OCI-LY1 (cell line): Measurements from ENCODE around the gene TEP1.

Source experiments
- H2AFZ ChIP-seq: fragments of 200-600 bp; sonication (generic), shearing (Covaris generic); 2 replicates; pipeline ENCODE4 v1.6.0; 2014; ENCODE audit warnings: antibody characterized with exemption, mild to moderate bottlenecking, low read length
- H3F3A ChIP-seq: fragments of 200-600 bp; sonication (generic), shearing (Covaris generic); 2 replicates; pipeline ENCODE4 v1.6.0; 2014; ENCODE audit warnings: mild to moderate bottlenecking, antibody characterized with exemption, low read length, moderate library complexity; ENCODE audit not compliant: insufficient read depth
- H3K27ac ChIP-seq: fragments of 200-600 bp; sonication (generic); 2 replicates; pipeline ENCODE4 v1.5.1; 2014; ENCODE audit warnings: low read length, mixed run types, mild to moderate bottlenecking, low read depth; ENCODE audit not compliant: poor library complexity, severe bottlenecking
- H3K27me3 ChIP-seq: fragments of 200-600 bp; sonication (generic); 2 replicates; pipeline ENCODE4 v1.6.0; 2014; ENCODE audit warnings: antibody characterized with exemption, mild to moderate bottlenecking, low read length, moderate library complexity; ENCODE audit not compliant: insufficient read depth
- H3K36me3 ChIP-seq: fragments of 200-600 bp; sonication (generic); 2 replicates; pipeline ENCODE4 v1.6.1; 2014; ENCODE audit warnings: mild to moderate bottlenecking, antibody characterized with exemption, low read length, moderate library complexity, mixed read lengths; ENCODE audit not compliant: insufficient read depth
- H3K4me1 ChIP-seq: fragments of 200-600 bp; sonication (generic); 2 replicates; pipeline ENCODE4 v1.5.1; 2014; ENCODE audit warnings: mild to moderate bottlenecking, low read length, moderate library complexity; ENCODE audit not compliant: insufficient read depth, severe bottlenecking
- H3K4me2 ChIP-seq: fragments of 200-600 bp; sonication (generic), shearing (Covaris generic); 2 replicates; pipeline ENCODE4 v1.6.1; 2014; ENCODE audit warnings: low read length
- H3K4me3 ChIP-seq: fragments of 200-600 bp; sonication (generic); 2 replicates; pipeline ENCODE4 v1.5.1; 2014; ENCODE audit warnings: low read length, low read depth, mild to moderate bottlenecking, mixed read lengths; ENCODE audit not compliant: poor library complexity, severe bottlenecking
- H3K79me2 ChIP-seq: fragments of 200-600 bp; shearing (Covaris generic); 2 replicates; pipeline ENCODE4 v1.6.1; 2016; ENCODE audit warnings: mixed run types, low read length, mixed read lengths; ENCODE audit not compliant: insufficient read depth
- H3K9ac ChIP-seq: fragments of 200-600 bp; sonication (generic), shearing (Covaris generic); 2 replicates; pipeline ENCODE4 v1.6.1; 2014; ENCODE audit warnings: mild to moderate bottlenecking, low read length, mixed read lengths
- H3K9me2 ChIP-seq: fragments of 200-600 bp; sonication (generic), shearing (Covaris generic); 2 replicates; pipeline ENCODE4 v1.6.1; 2014; ENCODE audit warnings: low read depth, mild to moderate bottlenecking, low read length, mixed read lengths
- H3K9me3 ChIP-seq: fragments of 200-600 bp; shearing (Covaris generic); 2 replicates; pipeline ENCODE4 v1.6.1; 2014; ENCODE audit warnings: low read length, mixed read lengths
- H4K20me1 ChIP-seq: fragments of 200-600 bp; sonication (generic), shearing (Covaris generic); 2 replicates; pipeline ENCODE4 v1.6.0; 2016; ENCODE audit warnings: mild to moderate bottlenecking, low read length; ENCODE audit not compliant: insufficient read depth
- CTCF ChIP-seq: fragments of 200-600 bp; sonication (generic), shearing (Covaris generic); IDR thresholded peaks from 2 replicates; pipeline ENCODE4 v1.5.1; 2017; ENCODE audit warnings: mild to moderate bottlenecking, antibody characterized with exemption, low read length, moderate library complexity, mixed read lengths
- EZH2 ChIP-seq: fragments of 200-600 bp; sonication (generic), shearing (Covaris generic); IDR thresholded peaks from 2 replicates; pipeline ENCODE4 v1.8.0; 2017; ENCODE audit warnings: borderline replicate concordance, mixed run types, mild to moderate bottlenecking, antibody characterized with exemption, low read length, moderate library complexity, mixed read lengths

TEP1 gene

GRCh38 chr14:20428010-20428365 is 14.7 kb upstream of the TEP1 start:
- Histone ChIP-seq H3K9me2 (no peaks in the 10 kb centered on the region), H3K9me3 (no peaks in the 10 kb centered on the region), H4K20me1 (no peaks in the 10 kb centered on the region), H3F3A (no peaks in the 10 kb centered on the region), H2AFZ (no peak overlapping the region), H3K27ac (no peak overlapping the region), H3K4me3 (no peak overlapping the region), H3K36me3 (no peaks in the 10 kb centered on the region), H3K4me1 (peaks cover 14% of the 10 kb centered on the region), H3K27me3 (no peaks in the 10 kb centered on the region), H3K9ac (peak overlapping the region; percentile 24; the same call in 1 of the 2 replicates), H3K4me2 (peak overlapping the region; percentile 20; the same call in 1 of the 2 replicates), H3K79me2 (no peaks in the 10 kb centered on the region)
- TF ChIP-seq EZH2 (no peak), CTCF (no peak)

GRCh38 chr14:20427231-20428009 is 14.1 kb upstream of the TEP1 start:
- Histone ChIP-seq H3K9me3 (no peaks in the 10 kb centered on the region), H3K4me2 (peak overlapping the region; percentile 20; the same call in 1 of the 2 replicates), H3K27me3 (no peaks in the 10 kb centered on the region), H3K79me2 (no peaks in the 10 kb centered on the region), H3F3A (no peaks in the 10 kb centered on the region), H3K9me2 (no peaks in the 10 kb centered on the region), H3K4me1 (peaks cover 14% of the 10 kb centered on the region), H3K36me3 (no peaks in the 10 kb centered on the region), H3K27ac (peak overlapping the region; percentile 31), H4K20me1 (no peaks in the 10 kb centered on the region), H3K4me3 (no peak overlapping the region), H3K9ac (peak overlapping the region; percentile 24; the same call in 1 of the 2 replicates), H2AFZ (no peak overlapping the region)
- no peak for TF ChIP-seq CTCF
- TF ChIP-seq EZH2, result no peak

- Histone ChIP-seq H3K4me2 (no peak overlapping the region), H3K4me1 (peaks cover 14% of the 10 kb centered on the region), H3K79me2 (no peaks in the 10 kb centered on the region), H3K27me3 (no peaks in the 10 kb centered on the region), H3K9me3 (no peaks in the 10 kb centered on the region), H3K27ac (no peak overlapping the region), H4K20me1 (no peaks in the 10 kb centered on the region), H3K9me2 (no peaks in the 10 kb centered on the region), H3K36me3 (no peaks in the 10 kb centered on the region), H3K4me3 (no peak overlapping the region), H3K9ac (no peak overlapping the region), H3F3A (no peaks in the 10 kb centered on the region), H2AFZ (no peak overlapping the region)
- TF ChIP-seq EZH2 (no peak), CTCF (no peak)
Measured at GRCh38 chr14:20424851-20425250, 11.6 kb upstream of the TEP1 start.
